ENCODE data around the gene RPS19BP1. TPM values are rescaled to one million over a fixed set of nuclear protein-coding genes. Genes with fewer than 3 reads are reported as not detected.

The RPS19BP1 gene
- total RNA-seq, 1 experiment from 2014 or later: 85.8 TPM

DNA sequence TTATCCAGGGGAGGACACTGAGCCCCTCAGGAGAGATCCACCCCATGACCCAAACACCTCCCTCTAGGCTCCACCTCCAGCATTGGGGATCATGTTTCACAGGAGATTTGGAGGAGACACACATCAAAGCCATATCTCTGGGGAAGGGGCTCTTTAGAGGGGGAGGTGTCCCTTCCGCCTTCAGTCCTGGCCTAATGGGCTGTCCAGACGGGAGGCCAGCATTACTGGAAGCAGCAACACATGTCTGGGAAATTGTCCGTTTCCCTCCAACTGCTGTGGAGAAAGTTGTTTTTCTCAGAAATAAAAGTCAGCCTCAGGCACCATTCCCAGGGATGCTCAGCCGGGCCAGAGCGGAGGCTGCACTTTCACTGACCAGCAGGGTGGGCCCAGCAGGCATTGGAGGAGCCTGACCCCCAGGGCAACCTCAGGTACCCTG is 47.5 kb upstream of the RPS19BP1 start:
- H3K4me1 ChIP-seq: no peaks in the 10 kb centered on the region
- no TSS peak for BruUV-seq (replicated peaks)
- TF ChIP-seq, protein P1, sequence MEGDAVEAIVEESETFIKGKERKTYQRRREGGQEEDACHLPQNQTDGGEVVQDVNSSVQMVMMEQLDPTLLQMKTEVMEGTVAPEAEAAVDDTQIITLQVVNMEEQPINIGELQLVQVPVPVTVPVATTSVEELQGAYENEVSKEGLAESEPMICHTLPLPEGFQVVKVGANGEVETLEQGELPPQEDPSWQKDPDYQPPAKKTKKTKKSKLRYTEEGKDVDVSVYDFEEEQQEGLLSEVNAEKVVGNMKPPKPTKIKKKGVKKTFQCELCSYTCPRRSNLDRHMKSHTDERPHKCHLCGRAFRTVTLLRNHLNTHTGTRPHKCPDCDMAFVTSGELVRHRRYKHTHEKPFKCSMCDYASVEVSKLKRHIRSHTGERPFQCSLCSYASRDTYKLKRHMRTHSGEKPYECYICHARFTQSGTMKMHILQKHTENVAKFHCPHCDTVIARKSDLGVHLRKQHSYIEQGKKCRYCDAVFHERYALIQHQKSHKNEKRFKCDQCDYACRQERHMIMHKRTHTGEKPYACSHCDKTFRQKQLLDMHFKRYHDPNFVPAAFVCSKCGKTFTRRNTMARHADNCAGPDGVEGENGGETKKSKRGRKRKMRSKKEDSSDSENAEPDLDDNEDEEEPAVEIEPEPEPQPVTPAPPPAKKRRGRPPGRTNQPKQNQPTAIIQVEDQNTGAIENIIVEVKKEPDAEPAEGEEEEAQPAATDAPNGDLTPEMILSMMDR (IDR thresholded peaks at IDR 0.05; ENCODE audit: insufficient read depth in 1 of 2, low read depth in 1 of 2, low read length in 1 of 2, severe bottlenecking in 1 of 2, unreplicated experiment in 1 of 2): no peak
- no peak for DNase-seq
- H3K4me3 ChIP-seq (ENCODE audit: low read depth, low read length): no peak overlapping the region
- H3K36me3 ChIP-seq (ENCODE audit: control insufficient read depth, insufficient read depth, low read length): no peaks in the 10 kb centered on the region
- ChIA-PET CTCF (interaction anchor here (0.7 kb wide), 1 partner anchor 51 kb away, joined by 3 read pairs; no protein-coding TSS in a partner anchor), POLR2A (no interaction called here)
- intact Hi-C loops (cut with micrococcal nuclease; ENCODE audit: unreplicated experiment): no loop called here
- Mint-ChIP-seq H3K4me3 (ENCODE audit: unreplicated experiment) (no peak overlapping the region), H3K27me3 (ENCODE audit: insufficient read depth, unreplicated experiment) (peaks cover 41% of the 10 kb centered on the region), H3K9me3 (ENCODE audit: unreplicated experiment) (peaks cover 17% of the 10 kb centered on the region), H3K36me3 (ENCODE audit: insufficient read depth, unreplicated experiment) (no peaks in the 10 kb centered on the region), H3K4me1 (ENCODE audit: low read depth, unreplicated experiment) (no peaks in the 10 kb centered on the region), H3K27ac (ENCODE audit: unreplicated experiment) (no peak overlapping the region)
- H3K9me3 ChIP-seq: no peaks in the 10 kb centered on the region
- no peaks in the 10 kb centered on the region for H3K27me3 ChIP-seq (replicated peaks; ENCODE audit: control insufficient read depth, insufficient read depth, low read length)

GRCh38 chr22:39577900-39578299 is 45.4 kb upstream of the RPS19BP1 start:
- no peaks in the 10 kb centered on the region for H3K27me3 ChIP-seq (replicated peaks; ENCODE audit: control insufficient read depth, insufficient read depth, low read length)
- ChIA-PET POLR2A (no interaction called here), CTCF (no interaction called here)
- Mint-ChIP-seq H3K36me3 (ENCODE audit: insufficient read depth, unreplicated experiment) (no peaks in the 10 kb centered on the region), H3K27me3 (ENCODE audit: insufficient read depth, unreplicated experiment) (peaks cover 31% of the 10 kb centered on the region), H3K4me1 (ENCODE audit: low read depth, unreplicated experiment) (no peaks in the 10 kb centered on the region), H3K9me3 (ENCODE audit: unreplicated experiment) (peaks cover 7% of the 10 kb centered on the region), H3K4me3 (ENCODE audit: unreplicated experiment) (no peak overlapping the region), H3K27ac (ENCODE audit: unreplicated experiment) (no peak overlapping the region)
- no peak overlapping the region for H3K4me3 ChIP-seq (ENCODE audit: low read depth, low read length)
- H3K36me3 ChIP-seq (ENCODE audit: control insufficient read depth, insufficient read depth, low read length): no peaks in the 10 kb centered on the region
- DNase-seq: no peak
- intact Hi-C loops (cut with micrococcal nuclease; ENCODE audit: unreplicated experiment): no loop called here
- H3K9me3 ChIP-seq: no peaks in the 10 kb centered on the region
- H3K4me1 ChIP-seq: no peaks in the 10 kb centered on the region
- TF ChIP-seq, protein P1 (IDR thresholded peaks at IDR 0.05; ENCODE audit: insufficient read depth in 1 of 2, low read depth in 1 of 2, low read length in 1 of 2, severe bottlenecking in 1 of 2, unreplicated experiment in 1 of 2): no peak
- BruUV-seq (replicated peaks): no TSS peak

GRCh38 chr22:39577366-39577765 is 44.8 kb upstream of the RPS19BP1 start:
- no peak for DNase-seq
- Mint-ChIP-seq H3K36me3 (ENCODE audit: insufficient read depth, unreplicated experiment) (no peaks in the 10 kb centered on the region), H3K27me3 (ENCODE audit: insufficient read depth, unreplicated experiment) (peaks cover 28% of the 10 kb centered on the region), H3K27ac (ENCODE audit: unreplicated experiment) (no peak overlapping the region), H3K4me3 (ENCODE audit: unreplicated experiment) (no peak overlapping the region), H3K9me3 (ENCODE audit: unreplicated experiment) (peaks cover 2% of the 10 kb centered on the region), H3K4me1 (ENCODE audit: low read depth, unreplicated experiment) (no peaks in the 10 kb centered on the region)
- Histone ChIP-seq H3K9me3 (no peaks in the 10 kb centered on the region), H3K4me1 (no peaks in the 10 kb centered on the region), H3K27me3 (replicated peaks; ENCODE audit: control insufficient read depth, insufficient read depth, low read length) (no peaks in the 10 kb centered on the region), H3K36me3 (ENCODE audit: control insufficient read depth, insufficient read depth, low read length) (no peaks in the 10 kb centered on the region), H3K4me3 (ENCODE audit: low read depth, low read length) (no peak overlapping the region)
- ChIA-PET POLR2A (no interaction called here), CTCF (no interaction called here)
- TF ChIP-seq, protein P1 (IDR thresholded peaks at IDR 0.05; ENCODE audit: insufficient read depth in 1 of 2, low read depth in 1 of 2, low read length in 1 of 2, severe bottlenecking in 1 of 2, unreplicated experiment in 1 of 2): no peak
- no TSS peak for BruUV-seq (replicated peaks)
- intact Hi-C loops (cut with micrococcal nuclease; ENCODE audit: unreplicated experiment): no loop called here
